Measurements from ENCODE around the gene AHCTF1.

AHCTF1 gene

GRCh38 chr1:246931549-246932365 lies at the start of gene AHCTF1:
Gene AHCTF1 (minus strand): TSS chr1:246931948. CDS start chr1:246918370, 13,578 bp downstream.
- DNase-seq = peak; percentile 91

GRCh38 chr1:246978785-246979184 lies 47.0 kb upstream of the AHCTF1 start:
- no peak for DNase-seq

GRCh38 chr1:246978281-246978680 lies 46.5 kb upstream of the AHCTF1 start:
- no peak for DNase-seq

- no peak for DNase-seq
Observed at GRCh38 chr1:246971969-246972368, 40.2 kb upstream of the AHCTF1 start.

- peak; percentile 19 for DNase-seq
Observed at GRCh38 chr1:246971090-246971721, 39.5 kb upstream of the AHCTF1 start.

GRCh38 chr1:246969621-246970020 lies 37.9 kb upstream of the AHCTF1 start:
- no peak for DNase-seq

- no peak for DNase-seq
Observed at GRCh38 chr1:246966502-246966901, 34.8 kb upstream of the AHCTF1 start.

GRCh38 chr1:246959944-246960693 lies 28.4 kb upstream of the AHCTF1 start:
- no peak for DNase-seq

- DNase-seq = no peak
Observed at GRCh38 chr1:246954126-246954525, 22.4 kb upstream of the AHCTF1 start.

GRCh38 chr1:246951413-246951812 lies 19.7 kb upstream of the AHCTF1 start:
- DNase-seq = no peak

- no peak for DNase-seq
Observed at GRCh38 chr1:246949956-246950355, 18.2 kb upstream of the AHCTF1 start.

- DNase-seq = no peak
Observed at GRCh38 chr1:246947255-246947654, 15.5 kb upstream of the AHCTF1 start.

GRCh38 chr1:246946366-246946765 lies 14.6 kb upstream of the AHCTF1 start:
- no peak for DNase-seq

- DNase-seq = no peak
Observed at GRCh38 chr1:246934765-246935164, 3.0 kb upstream of the AHCTF1 start.

- DNase-seq = no peak
Observed at GRCh38 chr1:246933893-246934292, 2.1 kb upstream of the AHCTF1 start.

GRCh38 chr1:246932366-246932700 lies 585 bp upstream of the AHCTF1 start:
- no peak for DNase-seq

GRCh38 chr1:246930830-246931548 lies 759 bp downstream of the AHCTF1 start:
- DNase-seq = peak; percentile 45

GRCh38 chr1:246925997-246926626 lies 5.6 kb downstream of the AHCTF1 start:
- no peak for DNase-seq

GRCh38 chr1:246923900-246924299 lies 7.8 kb downstream of the AHCTF1 start:
- DNase-seq = no peak

GRCh38 chr1:246923482-246923881 lies 8.3 kb downstream of the AHCTF1 start:
- no peak for DNase-seq

GRCh38 chr1:246921481-246921880 lies 10.3 kb downstream of the AHCTF1 start:
- no peak for DNase-seq

GRCh38 chr1:246919902-246920301 lies 11.8 kb downstream of the AHCTF1 start:
- DNase-seq = no peak
